ENCODE measurements around the gene LTBP1. TPM values are rescaled to one million over a fixed set of nuclear protein-coding genes. Genes with fewer than 3 reads are reported as not detected.

LTBP1 gene
- total RNA-seq, 4 donors from 2014 or later = 5.1 to 12.9 (median 10.7) TPM

GRCh38 chr2:33083699-33084387 lies 137.1 kb downstream of the LTBP1 start:
- 71% methylated on average over 6 of the region's 6 CpGs for WGBS, 2 donors
- TF ChIP-seq POLR2A (IDR thresholded peaks at IDR 0.05) (no peak), CTCF (IDR thresholded peaks at IDR 0.05) (no peak)

GRCh38 chr2:33084433-33084832 lies 137.7 kb downstream of the LTBP1 start:
- TF ChIP-seq POLR2A (IDR thresholded peaks at IDR 0.05) = no peak
- no peak for TF ChIP-seq CTCF (IDR thresholded peaks at IDR 0.05)
- Histone ChIP-seq H3K4me3 (replicated peaks in 1 of 3) (no peak overlapping the region), H3K27ac (no peak overlapping the region), H3K36me3 (no peaks in the 10 kb centered on the region), H3K27me3 (no peaks in the 10 kb centered on the region), H3K4me1 (no peaks in the 10 kb centered on the region), H3K9me3 (no peaks in the 10 kb centered on the region)
- 76 to 77% methylated on average over 7 of the region's 7 CpGs for WGBS, 2 donors
- no peak for DNase-seq
- intact Hi-C loops (cut with DNase I) = no loop called here

More at GRCh38 chr2:33083699-33084387, 137.1 kb downstream of the LTBP1 start:
- Histone ChIP-seq H3K36me3 (no peaks in the 10 kb centered on the region), H3K27me3 (no peaks in the 10 kb centered on the region), H3K9me3 (no peaks in the 10 kb centered on the region), H3K4me3 (replicated peaks in 1 of 3) (no peak overlapping the region), H3K27ac (no peak overlapping the region), H3K4me1 (no peaks in the 10 kb centered on the region)
- DNase-seq = no peak
- intact Hi-C loops (cut with DNase I) = no loop called here

GRCh38 chr2:33085646-33086045 lies 138.9 kb downstream of the LTBP1 start:
- Histone ChIP-seq H3K4me1 (no peaks in the 10 kb centered on the region), H3K27ac (no peak overlapping the region), H3K36me3 (no peaks in the 10 kb centered on the region), H3K9me3 (no peaks in the 10 kb centered on the region), H3K4me3 (replicated peaks in 1 of 3) (no peak overlapping the region), H3K27me3 (no peaks in the 10 kb centered on the region)
- DNase-seq = no peak
- WGBS, 2 donors = 100% methylated on average over 1 of the region's 1 CpG
- intact Hi-C loops (cut with DNase I) = no loop called here
- no peak for TF ChIP-seq CTCF (IDR thresholded peaks at IDR 0.05)
- no peak for TF ChIP-seq POLR2A (IDR thresholded peaks at IDR 0.05)

GRCh38 chr2:33086400-33087015 lies 139.8 kb downstream of the LTBP1 start:
- DNase-seq = no peak
- no peaks in the 10 kb centered on the region for H3K4me1 ChIP-seq
- no peak overlapping the region for H3K4me3 ChIP-seq (replicated peaks in 1 of 3)
- H3K9me3 ChIP-seq = no peaks in the 10 kb centered on the region
- H3K27me3 ChIP-seq = no peaks in the 10 kb centered on the region
- H3K36me3 ChIP-seq = no peaks in the 10 kb centered on the region
- no peak overlapping the region for H3K27ac ChIP-seq
- WGBS, 2 donors = 65 to 68% methylated on average over 9 of the region's 9 CpGs
- intact Hi-C loops (cut with DNase I) = no loop called here
- TF ChIP-seq CTCF (IDR thresholded peaks at IDR 0.05) = no peak

GRCh38 chr2:33090553-33091134 lies 143.9 kb downstream of the LTBP1 start:
- Histone ChIP-seq H3K9me3 (no peaks in the 10 kb centered on the region), H3K27me3 (no peaks in the 10 kb centered on the region), H3K4me1 (no peaks in the 10 kb centered on the region), H3K36me3 (no peaks in the 10 kb centered on the region), H3K27ac (no peak overlapping the region), H3K4me3 (replicated peaks in 1 of 3) (no peak overlapping the region)
- intact Hi-C loops (cut with DNase I) = no loop called here
- no peak for TF ChIP-seq CTCF (IDR thresholded peaks at IDR 0.05)
- no peak for TF ChIP-seq POLR2A (IDR thresholded peaks at IDR 0.05)
- DNase-seq = no peak
- WGBS, 2 donors = 90 to 95% methylated on average over 4 of the region's 4 CpGs
